H1 (cell line): ENCODE data around the gene CELSR1. TPM values are rescaled to one million over a fixed set of nuclear protein-coding genes. Genes with fewer than 3 reads are reported as not detected.

Experiments
- CBX5 ChIP-seq: fragments of 300-800, 300-1000 bp; sonication (generic); IDR thresholded peaks from 2 replicates; pipeline ENCODE4 v1.7.1; 2016; ENCODE audit warnings: antibody characterized with exemption, low read length, low read depth
- EP300 ChIP-seq, 2 experiments: IDR thresholded peaks; 1 replicate in 1 of 2; 2 replicates in 1 of 2; pipeline ENCODE4 v1.6.1; 2011 to 2012; ENCODE audit warnings: low read depth in 2 of 2, low read length in 2 of 2, mild to moderate bottlenecking in 2 of 2, borderline replicate concordance in 1 of 2, inconsistent platforms in 1 of 2, moderate library complexity in 1 of 2
- RNF2 ChIP-seq: fragments of 200-900, 300-1000 bp; sonication (generic); IDR thresholded peaks from 2 replicates; pipeline ENCODE4 v1.7.1; 2016; ENCODE audit warnings: borderline replicate concordance, low read depth, mild to moderate bottlenecking, antibody characterized with exemption, low read length; ENCODE audit not compliant: poor library complexity, severe bottlenecking; ENCODE audit errors: missing control alignments
- SIRT6 ChIP-seq: IDR thresholded peaks from one replicate; pipeline ENCODE4 v1.7.1; 2012; ENCODE audit warnings: low read length, inconsistent platforms
- TCF12 ChIP-seq: IDR thresholded peaks from 2 replicates; pipeline ENCODE4 v1.6.1; 2011; ENCODE audit warnings: low read depth, mild to moderate bottlenecking, low read length
- YY1 ChIP-seq: IDR thresholded peaks from 2 replicates; pipeline ENCODE4 v1.6.1; 2011; ENCODE audit warnings: low read depth, mild to moderate bottlenecking, low read length
- polyA plus RNA-seq, 7 experiments: library from polyadenylated mRNA; depleted of rRNA in 3 of 7; stranded (reverse) in 5 of 7; unstranded in 2 of 7; fragments of >200 nt in 5 of 7; fragments of 200-250 nt in 2 of 7; gene quantifications; 1 replicate in 5 of 7; 2 replicates in 1 of 7; 4 replicates in 1 of 7; pipeline versions ENCODE4 v1.2.1 to v1.2.3, GENCODE V29; 2011 to 2013; ENCODE audit warnings: missing spikeins in 2 of 7, mixed read lengths in 2 of 7
- total RNA-seq: library from RNA; stranded (reverse); fragmentation: NEBNext Ultra II Directional; extraction: Animal tissue kit (Norgen Biotek cat#: 25700); gene quantifications from 2 replicates; pipeline ENCODE4 v1.2.1, GENCODE V29; 2021

The CELSR1 gene
- total and polyA plus RNA-seq, 2 of the 8 experiments (the other 6 are each of a cell fraction or from before 2014, with no cell fraction given) = 9.0 to 12.4 TPM

DNA sequence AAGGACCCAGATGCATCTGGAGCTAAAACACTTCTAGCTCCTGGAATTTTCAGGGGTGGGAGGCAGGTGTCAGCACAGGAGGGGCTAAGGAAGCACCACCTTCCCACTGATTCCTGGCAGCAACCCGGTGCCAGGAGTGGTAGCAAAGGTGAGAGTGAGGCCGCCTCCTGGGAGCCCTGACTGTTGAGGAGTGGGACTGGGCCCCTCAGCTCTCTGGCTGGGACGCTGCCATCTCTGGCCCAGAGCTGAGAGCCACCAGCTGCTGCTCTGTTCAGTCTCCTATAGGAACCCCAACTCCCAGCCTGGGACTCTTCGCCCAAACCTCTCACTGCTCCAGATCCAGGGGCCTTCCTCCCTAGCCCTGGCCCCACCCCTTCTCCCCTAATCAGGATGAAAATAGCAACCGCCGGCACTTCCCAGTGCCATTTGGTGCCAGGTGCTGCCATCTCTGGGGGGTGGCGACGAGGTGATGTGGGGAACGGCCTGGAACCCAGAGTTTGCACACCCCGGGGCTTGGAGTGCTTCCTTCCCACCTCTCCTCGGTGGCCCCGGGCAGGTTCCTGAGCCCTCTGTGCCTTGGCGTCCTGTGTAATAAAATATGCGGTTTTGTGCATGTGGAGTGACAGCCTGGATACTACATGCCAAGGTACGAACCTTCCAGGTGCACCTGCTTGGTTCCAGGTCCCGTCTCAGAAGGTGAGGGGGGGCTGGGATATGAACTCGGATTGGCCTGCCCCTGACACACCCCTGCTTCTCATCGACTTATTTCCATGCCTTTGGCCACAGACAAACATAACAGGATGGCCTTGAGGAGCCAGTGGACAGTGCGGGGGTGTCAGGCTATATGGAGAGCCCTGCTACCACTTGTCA lies 35.7 kb upstream of the CELSR1 start (continued):
- TF ChIP-seq RNF2 (no peak), YY1 (no peak), TCF12 (no peak), CBX5 (no peak), EP300 (IDR thresholded peaks at IDR 0.05; ENCODE audit: borderline replicate concordance in 1 of 2, low read depth in 2 of 2, low read length in 2 of 2) (no peak), SIRT6 (no peak)
- TF ChIP-seq, all 59 proteins: peak for 0
